B cell (primary cell): ENCODE data around the gene PRKN. TPM values are rescaled to one million over a fixed set of nuclear protein-coding genes. Genes with fewer than 3 reads are reported as not detected.

Experiments used
- ATAC-seq: fragments of 200-7000 bp; cut with Tn5 transposase; one replicate; pipeline ENCODE4 v1.10.0; 2021; ENCODE audit warnings: low read depth, mild to moderate bottlenecking, moderate number of reproducible peaks, moderate library complexity
- CTCF ChIA-PET: fragments of 350-600 bp; sonication (Branson Sonifier 250); formaldehyde crosslinking; loops from one replicate; lab custom pipeline; 2021; ENCODE audit warnings: antibody characterized with exemption, inconsistent platforms; lab: Charles Lee
- POLR2A ChIA-PET: fragments of 350-600 bp; sonication (Branson Sonifier 250); formaldehyde crosslinking; loops from one replicate; lab custom pipeline; 2021; ENCODE audit warnings: antibody characterized with exemption; lab: Charles Lee
- DNase-seq: peaks from one replicate; pipeline ENCODE4 v3.0.0; 2013
- H2AFZ ChIP-seq: 2 replicates; pipeline ENCODE4 v1.6.1; 2012; ENCODE audit warnings: mild to moderate bottlenecking, low read depth, low read length; ENCODE audit not compliant: insufficient read depth, poor library complexity, severe bottlenecking
- H3K27ac ChIP-seq, 2 donors: 1 replicate in 1 of 2; 2 replicates in 1 of 2; pipeline ENCODE4 v1.5.1; 2012 to 2013; ENCODE audit warnings: low read length in 2 of 2, mild to moderate bottlenecking in 2 of 2, moderate library complexity in 1 of 2
- H3K27me3 ChIP-seq, 4 experiments: fragments of 200-600 bp in 1 of 4; sonication (generic) in 1 of 4; replicated peaks in 1 of 4; 1 replicate in 2 of 4; 2 replicates in 2 of 4; pipeline versions ENCODE4 v1.6.1 to v1.7.0; 2013 to 2016; ENCODE audit warnings: low read length in 3 of 4, mild to moderate bottlenecking in 2 of 4, mixed read lengths in 1 of 4, moderate library complexity in 1 of 4; ENCODE audit not compliant: insufficient read depth in 4 of 4, control insufficient read depth in 3 of 4; ENCODE audit errors: control extremely low read depth in 1 of 4
- H3K36me3 ChIP-seq, 2 experiments: replicated peaks in 1 of 2; 1 replicate in 1 of 2; 2 replicates in 1 of 2; pipeline versions ENCODE4 v1.6.1 to v1.7.1; 2013; ENCODE audit warnings: low read length in 1 of 2; ENCODE audit not compliant: insufficient read depth in 2 of 2, control insufficient read depth in 1 of 2; ENCODE audit errors: control extremely low read depth in 1 of 2, extremely low read depth in 1 of 2
- H3K4me1 ChIP-seq, 2 donors: fragments of 200-600 bp in 1 of 2; sonication (generic) in 1 of 2; 1 replicate in 1 of 2; 2 replicates in 1 of 2; pipeline versions ENCODE4 v1.5.1 to v1.6.1; 2013 to 2017; ENCODE audit warnings: low read length in 2 of 2; ENCODE audit not compliant: control insufficient read depth in 2 of 2, insufficient read depth in 2 of 2
- H3K4me2 ChIP-seq: replicated peaks from 2 replicates; pipeline ENCODE3; 2012; ENCODE audit warnings: mild to moderate bottlenecking, low read depth, low read length; ENCODE audit not compliant: poor library complexity, severe bottlenecking
- H3K4me3 ChIP-seq, 5 experiments: fragments of 200-600 bp in 1 of 5; sonication (generic) in 1 of 5; 1 replicate in 3 of 5; 2 replicates in 2 of 5; pipeline versions ENCODE4 v1.5.1 to v1.7.0; 2011 to 2016; ENCODE audit warnings: low read length in 4 of 5, mild to moderate bottlenecking in 4 of 5, low read depth in 2 of 5, control low read depth in 1 of 5, moderate library complexity in 1 of 5; ENCODE audit not compliant: insufficient read depth in 1 of 5; ENCODE audit errors: control extremely low read depth in 1 of 5, extremely low read depth in 1 of 5
- H3K79me2 ChIP-seq: fragments of 200-600 bp; sonication (generic); one replicate; pipeline ENCODE4 v1.6.0; 2016; ENCODE audit warnings: low read length; ENCODE audit not compliant: control insufficient read depth, insufficient read depth
- H3K9ac ChIP-seq: fragments of 200-600 bp; sonication (generic); 2 replicates; pipeline ENCODE4 v1.6.1; 2017; ENCODE audit warnings: mild to moderate bottlenecking, low read length, moderate library complexity
- H3K9me3 ChIP-seq, 3 donors: one replicate each; pipeline versions ENCODE4 v1.6.1 to v1.7.1; 2013; ENCODE audit warnings: low read length in 2 of 3; ENCODE audit not compliant: control insufficient read depth in 2 of 3, insufficient read depth in 1 of 3; ENCODE audit errors: control extremely low read depth in 1 of 3
- H4K20me1 ChIP-seq: 2 replicates; pipeline ENCODE4 v1.6.0; 2012; ENCODE audit warnings: mild to moderate bottlenecking, low read length; ENCODE audit not compliant: insufficient read depth, control insufficient read depth, poor library complexity, severe bottlenecking
- H3K27ac Mint-ChIP-seq: one replicate; pipeline ENCODE4 v1.8.0; 2021; ENCODE audit warnings: mixed read lengths
- H3K27me3 Mint-ChIP-seq: one replicate; pipeline ENCODE4 v1.8.0; 2021; ENCODE audit warnings: mixed read lengths
- H3K4me1 Mint-ChIP-seq: one replicate; pipeline ENCODE4 v1.8.0; 2021; ENCODE audit warnings: mixed read lengths
- H3K4me3 Mint-ChIP-seq: one replicate; pipeline ENCODE4 v1.8.0; 2021; ENCODE audit warnings: mixed read lengths
- H3K9me3 Mint-ChIP-seq: one replicate; pipeline ENCODE4 v1.8.0; 2022; ENCODE audit warnings: mixed read lengths; ENCODE audit not compliant: insufficient read depth
- EZH2 ChIP-seq: IDR thresholded peaks from 2 replicates; pipeline ENCODE4 v1.6.1; 2012; ENCODE audit warnings: borderline replicate concordance, low read depth, mild to moderate bottlenecking, moderate library complexity, low read length; ENCODE audit not compliant: insufficient read depth, poor library complexity, severe bottlenecking
- WGBS: methylation state at CpG from one replicate; pipeline ENCODE4 v1.1.5; 2013; ENCODE audit warnings: missing lambda C conversion rate; ENCODE audit not compliant: insufficient coverage; 5-methylcytosine and 5-hydroxymethylcytosine counted together
- intact Hi-C: fragments of 100-400 bp; cut with micrococcal nuclease; formaldehyde crosslinking; loops from one replicate; pipeline ENCODE4 v1.10.0; 2022
- polyA plus RNA-seq: library from polyadenylated mRNA; depleted of rRNA; stranded (reverse); fragments of >200 nt; gene quantifications from 2 replicates; pipeline ENCODE4 v1.2.3, GENCODE V29; 2012
- total RNA-seq, 2 donors: library from RNA; stranded (reverse); fragments of 120-200 nt in 1 of 2; gene quantifications; 1 replicate in 1 of 2; 2 replicates in 1 of 2; pipeline versions ENCODE4 v1.2.3 to v1.2.4, GENCODE V29; 2013 to 2022
- TF ChIP-seq, protein P1 (sequence below): fragments of 200-600 bp; IDR thresholded peaks from one replicate; pipeline ENCODE4 v1.8.0; 2022; ENCODE audit warnings: antibody characterized with exemption, mild to moderate bottlenecking

Gene PRKN
- total and polyA plus RNA-seq, 2 donors (not counting 1 experiment from before 2014, with no cell fraction given): 1.6 to 6.2 TPM

DNA sequence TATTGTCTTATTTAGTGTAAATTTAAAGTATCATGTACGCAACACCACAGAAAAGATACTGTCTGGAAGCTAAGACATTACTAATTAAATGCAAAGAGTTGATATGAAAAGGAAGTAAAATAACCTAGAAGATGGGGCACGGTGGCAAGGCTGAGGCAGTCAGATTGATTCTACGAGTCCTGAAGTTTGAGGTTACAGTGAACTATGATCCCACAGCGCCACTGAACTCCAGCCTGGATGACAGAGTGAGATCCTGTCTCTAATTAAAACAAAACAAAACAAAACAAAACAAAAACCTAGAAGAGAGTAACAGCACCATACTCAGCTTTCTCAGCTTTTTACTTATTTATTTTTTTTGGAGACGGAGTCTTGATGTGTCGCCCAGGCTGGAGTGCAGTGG, 199.0 kb downstream of the PRKN start:
- Histone ChIP-seq H3K4me2 (no peak overlapping the region), H2AFZ (no peak overlapping the region), H3K79me2 (no peaks in the 10 kb centered on the region), H3K4me1 (no peaks in the 10 kb centered on the region), H3K4me3 (no peak overlapping the region), H3K27me3 (no peaks in the 10 kb centered on the region), H4K20me1 (no peaks in the 10 kb centered on the region), H3K9me3 (peaks cover 0 to 3% (median 0%) of the 10 kb centered on the region in 3 donors), H3K27ac (no peak overlapping the region), H3K36me3 (no peaks in the 10 kb centered on the region), H3K9ac (no peak overlapping the region)
- no peak for ATAC-seq
- 85% methylated on average over 5 of the region's 6 CpGs for WGBS
- ChIA-PET CTCF (no interaction called here), POLR2A (no interaction called here)
- H3K9me3 Mint-ChIP-seq: peaks cover 2% of the 10 kb centered on the region
- intact Hi-C loops: no loop called here
- H3K4me3 Mint-ChIP-seq: no peak overlapping the region
- no peaks in the 10 kb centered on the region for H3K4me1 Mint-ChIP-seq
- no peak for DNase-seq
- TF ChIP-seq EZH2: no peak
- TF ChIP-seq, protein P1, sequence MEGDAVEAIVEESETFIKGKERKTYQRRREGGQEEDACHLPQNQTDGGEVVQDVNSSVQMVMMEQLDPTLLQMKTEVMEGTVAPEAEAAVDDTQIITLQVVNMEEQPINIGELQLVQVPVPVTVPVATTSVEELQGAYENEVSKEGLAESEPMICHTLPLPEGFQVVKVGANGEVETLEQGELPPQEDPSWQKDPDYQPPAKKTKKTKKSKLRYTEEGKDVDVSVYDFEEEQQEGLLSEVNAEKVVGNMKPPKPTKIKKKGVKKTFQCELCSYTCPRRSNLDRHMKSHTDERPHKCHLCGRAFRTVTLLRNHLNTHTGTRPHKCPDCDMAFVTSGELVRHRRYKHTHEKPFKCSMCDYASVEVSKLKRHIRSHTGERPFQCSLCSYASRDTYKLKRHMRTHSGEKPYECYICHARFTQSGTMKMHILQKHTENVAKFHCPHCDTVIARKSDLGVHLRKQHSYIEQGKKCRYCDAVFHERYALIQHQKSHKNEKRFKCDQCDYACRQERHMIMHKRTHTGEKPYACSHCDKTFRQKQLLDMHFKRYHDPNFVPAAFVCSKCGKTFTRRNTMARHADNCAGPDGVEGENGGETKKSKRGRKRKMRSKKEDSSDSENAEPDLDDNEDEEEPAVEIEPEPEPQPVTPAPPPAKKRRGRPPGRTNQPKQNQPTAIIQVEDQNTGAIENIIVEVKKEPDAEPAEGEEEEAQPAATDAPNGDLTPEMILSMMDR: no peak
- H3K27me3 Mint-ChIP-seq: no peaks in the 10 kb centered on the region
- H3K27ac Mint-ChIP-seq: no peak overlapping the region

DNA sequence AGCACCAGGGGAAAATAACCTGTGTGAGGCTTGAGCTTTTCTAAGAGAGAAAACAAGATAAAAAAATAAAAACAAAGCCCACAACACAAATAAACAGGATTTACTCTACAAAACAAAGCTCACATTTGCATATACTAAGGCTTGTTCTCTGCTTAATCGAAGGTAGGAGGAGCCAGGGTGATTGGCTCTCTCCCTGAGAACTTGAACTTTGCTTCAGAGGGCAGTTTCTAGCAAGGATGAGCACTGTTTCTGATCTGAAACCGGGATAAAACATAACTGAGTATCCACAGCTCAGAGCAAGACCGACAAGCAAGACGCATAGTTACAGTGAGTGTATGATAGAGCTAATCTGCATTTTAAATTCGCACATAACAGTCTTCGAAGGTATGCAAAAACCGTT, 200.6 kb downstream of the PRKN start:
- H3K27me3 Mint-ChIP-seq: no peaks in the 10 kb centered on the region
- no peaks in the 10 kb centered on the region for H3K36me3 ChIP-seq
- ATAC-seq (no peak), DNase-seq (no peak)
- no peaks in the 10 kb centered on the region for H3K4me1 ChIP-seq
- no peaks in the 10 kb centered on the region for H4K20me1 ChIP-seq
- H3K27ac Mint-ChIP-seq: no peak overlapping the region
- H3K9me3 ChIP-seq: peaks cover 0 to 3% (median 0%) of the 10 kb centered on the region in 3 donors
- H3K4me2 ChIP-seq: no peak overlapping the region
- H3K4me3 ChIP-seq: no peak overlapping the region
- no peaks in the 10 kb centered on the region for H3K79me2 ChIP-seq
- H3K4me3 Mint-ChIP-seq: no peak overlapping the region
- H3K9me3 Mint-ChIP-seq: peaks cover 2% of the 10 kb centered on the region
- TF ChIP-seq EZH2: no peak
- TF ChIP-seq, protein P1: no peak
- ChIA-PET CTCF (no interaction called here), POLR2A (no interaction called here)
- H3K4me1 Mint-ChIP-seq: no peaks in the 10 kb centered on the region
- intact Hi-C loops: no loop called here
- H2AFZ ChIP-seq: no peak overlapping the region
- 58% methylated on average over 2 of the region's 7 CpGs for WGBS
- no peak overlapping the region for H3K27ac ChIP-seq
- H3K27me3 ChIP-seq: no peaks in the 10 kb centered on the region
- H3K9ac ChIP-seq: no peak overlapping the region
